PC-3 (cell line): ENCODE measurements around the gene PTPN14. TPM values are rescaled to one million over a fixed set of nuclear protein-coding genes. Genes with fewer than 3 reads are reported as not detected.

ENCODE experiments used
- ATAC-seq: fragments of 200-7000 bp; cut with Tn5 transposase; 2 replicates; pipeline ENCODE4 v1.9.1; 2020; ENCODE audit warnings: mild to moderate bottlenecking, moderate library complexity
- BruUV-seq: library from RNA; stranded (reverse); fragments of 400-500 nt; replicated peaks from 2 replicates; lab custom pipeline; 2021; lab: Mats Ljungman, UMichigan
- CTCF ChIA-PET: fragments of 300-600 bp; sonication (Branson Sonifier 250); formaldehyde crosslinking; loops from one replicate; lab custom pipeline; 2022; ENCODE audit warnings: antibody characterized with exemption; lab: Charles Lee
- POLR2A ChIA-PET: fragments of 300-600 bp; sonication (Branson Sonifier 250); formaldehyde crosslinking; loops from one replicate; lab custom pipeline; 2022; ENCODE audit warnings: antibody characterized with exemption; ENCODE audit not compliant: unreplicated experiment; lab: Charles Lee
- DNase-seq: peaks from one replicate; pipeline ENCODE4 v3.0.0-alpha.2; 2015
- H2AFZ ChIP-seq: fragments of 300-600 bp; sonication (generic); 2 replicates; pipeline ENCODE4 v1.6.0; 2016; ENCODE audit warnings: antibody characterized with exemption, low read length
- H3F3A ChIP-seq: fragments of 300-600 bp; sonication (generic); one replicate; pipeline ENCODE4 v1.6.0; 2017; ENCODE audit warnings: antibody characterized with exemption, low read length, control low read depth, mild to moderate bottlenecking; ENCODE audit not compliant: unreplicated experiment
- H3K27ac ChIP-seq: fragments of 300-600 bp; sonication (generic); 2 replicates; pipeline ENCODE4 v1.5.1; 2016; ENCODE audit warnings: mild to moderate bottlenecking, low read length
- H3K27me3 ChIP-seq: fragments of 300-600 bp; sonication (generic); 2 replicates; pipeline ENCODE4 v1.6.1; 2016; ENCODE audit warnings: low read length, mixed read lengths
- H3K36me3 ChIP-seq: fragments of 300-600 bp; sonication (generic); 2 replicates; pipeline ENCODE4 v1.6.1; 2016; ENCODE audit warnings: low read depth, mixed run types, low read length, mixed read lengths
- H3K4me1 ChIP-seq: fragments of 300-600 bp; sonication (generic); 2 replicates; pipeline ENCODE4 v1.5.1; 2016; ENCODE audit warnings: low read length; ENCODE audit not compliant: insufficient read depth
- H3K4me2 ChIP-seq: fragments of 300-600 bp; sonication (generic); 2 replicates; pipeline ENCODE4 v1.6.0; 2016; ENCODE audit warnings: low read length
- H3K4me3 ChIP-seq: fragments of 300-600 bp; sonication (generic); 2 replicates; pipeline ENCODE4 v1.5.1; 2016; ENCODE audit warnings: mild to moderate bottlenecking, low read length, mixed read lengths
- H3K79me2 ChIP-seq: fragments of 300-600 bp; sonication (generic); 2 replicates; pipeline ENCODE4 v1.6.1; 2017; ENCODE audit warnings: low read length, mixed read lengths
- H3K9ac ChIP-seq: fragments of 300-600 bp; sonication (generic); 2 replicates; pipeline ENCODE4 v1.6.0; 2016; ENCODE audit warnings: mild to moderate bottlenecking, low read length
- H3K9me2 ChIP-seq: fragments of 300-600 bp; sonication (generic); replicated peaks from 2 replicates; pipeline ENCODE4 v1.6.1; 2016; ENCODE audit warnings: mixed run types, low read length, mixed read lengths
- H3K9me3 ChIP-seq: fragments of 300-600 bp; sonication (generic); 2 replicates; pipeline ENCODE4 v1.6.1; 2016; ENCODE audit warnings: low read length, mixed read lengths
- H4K20me1 ChIP-seq: fragments of 300-600 bp; sonication (generic); 2 replicates; pipeline ENCODE4 v1.6.1; 2016; ENCODE audit warnings: low read length, mixed read lengths
- EZH2 ChIP-seq: fragments of 300-600 bp; sonication (generic); IDR thresholded peaks from one replicate; pipeline ENCODE4 v1.6.1; 2017; ENCODE audit warnings: antibody characterized with exemption, mild to moderate bottlenecking, low read length; ENCODE audit not compliant: unreplicated experiment
- EZH2phosphoT487 ChIP-seq: fragments of 300-600 bp; sonication (generic); IDR thresholded peaks from 2 replicates; pipeline ENCODE4 v1.6.1; 2018; ENCODE audit warnings: mild to moderate bottlenecking, antibody characterized with exemption, low read length, borderline replicate concordance
- intact Hi-C: fragments of 100-400 bp; cut with micrococcal nuclease; formaldehyde crosslinking; loops from 2 replicates; pipeline ENCODE4 v1.9.0; 2023
- total RNA-seq: library from RNA; depleted of rRNA; stranded (reverse); fragments of >200 nt; gene quantifications from 2 replicates; pipeline ENCODE4 v1.2.3, GENCODE V29; 2014
- TF ChIP-seq, protein P1 (sequence below): fragments of 300-600 bp; sonication (generic); conservative IDR thresholded peaks from 2 replicates; pipeline ENCODE4 v1.5.1; 2017; ENCODE audit warnings: antibody characterized with exemption, low read depth, mild to moderate bottlenecking, low read length

Gene PTPN14
- total RNA-seq, 1 experiment from 2014 or later = 12.6 TPM

DNA sequence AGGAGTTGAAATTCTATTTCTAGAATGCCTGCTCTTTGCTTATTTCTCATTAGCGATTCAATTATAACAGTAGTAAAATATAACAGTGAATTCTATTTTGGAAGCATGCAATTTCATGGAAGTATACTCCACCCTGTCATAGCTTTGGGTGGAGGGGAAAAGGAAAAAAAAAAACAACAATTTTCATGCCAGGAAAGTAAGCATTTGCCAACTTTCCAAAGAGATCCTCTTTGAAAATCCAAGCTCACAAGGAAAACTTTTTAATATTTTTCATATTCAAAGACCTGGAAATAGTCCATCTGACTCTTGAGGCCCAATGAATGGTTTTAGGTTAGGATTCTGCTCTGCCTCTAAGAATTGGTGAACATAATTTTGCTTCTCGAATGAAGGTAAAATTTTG is 134.5 kb downstream of the PTPN14 start:
- Histone ChIP-seq H2AFZ (no peak overlapping the region), H3F3A (no peaks in the 10 kb centered on the region), H3K9ac (no peak overlapping the region), H3K4me1 (peaks cover 4% of the 10 kb centered on the region), H3K79me2 (peaks cover 29% of the 10 kb centered on the region), H3K27me3 (no peaks in the 10 kb centered on the region), H3K27ac (no peak overlapping the region), H3K4me2 (no peak overlapping the region), H3K9me3 (no peaks in the 10 kb centered on the region), H3K4me3 (no peak overlapping the region), H4K20me1 (no peaks in the 10 kb centered on the region), H3K9me2 (no peaks in the 10 kb centered on the region), H3K36me3 (no peaks in the 10 kb centered on the region)
- POLR2A ChIA-PET = no interaction called here
- no TSS peak for BruUV-seq
- DNase-seq = no peak
- ATAC-seq = no peak
- CTCF ChIA-PET = no interaction called here
- TF ChIP-seq, protein P1, sequence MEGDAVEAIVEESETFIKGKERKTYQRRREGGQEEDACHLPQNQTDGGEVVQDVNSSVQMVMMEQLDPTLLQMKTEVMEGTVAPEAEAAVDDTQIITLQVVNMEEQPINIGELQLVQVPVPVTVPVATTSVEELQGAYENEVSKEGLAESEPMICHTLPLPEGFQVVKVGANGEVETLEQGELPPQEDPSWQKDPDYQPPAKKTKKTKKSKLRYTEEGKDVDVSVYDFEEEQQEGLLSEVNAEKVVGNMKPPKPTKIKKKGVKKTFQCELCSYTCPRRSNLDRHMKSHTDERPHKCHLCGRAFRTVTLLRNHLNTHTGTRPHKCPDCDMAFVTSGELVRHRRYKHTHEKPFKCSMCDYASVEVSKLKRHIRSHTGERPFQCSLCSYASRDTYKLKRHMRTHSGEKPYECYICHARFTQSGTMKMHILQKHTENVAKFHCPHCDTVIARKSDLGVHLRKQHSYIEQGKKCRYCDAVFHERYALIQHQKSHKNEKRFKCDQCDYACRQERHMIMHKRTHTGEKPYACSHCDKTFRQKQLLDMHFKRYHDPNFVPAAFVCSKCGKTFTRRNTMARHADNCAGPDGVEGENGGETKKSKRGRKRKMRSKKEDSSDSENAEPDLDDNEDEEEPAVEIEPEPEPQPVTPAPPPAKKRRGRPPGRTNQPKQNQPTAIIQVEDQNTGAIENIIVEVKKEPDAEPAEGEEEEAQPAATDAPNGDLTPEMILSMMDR = no peak
- no peak for TF ChIP-seq EZH2phosphoT487
- no peak for TF ChIP-seq EZH2
- intact Hi-C loops = no loop called here

DNA sequence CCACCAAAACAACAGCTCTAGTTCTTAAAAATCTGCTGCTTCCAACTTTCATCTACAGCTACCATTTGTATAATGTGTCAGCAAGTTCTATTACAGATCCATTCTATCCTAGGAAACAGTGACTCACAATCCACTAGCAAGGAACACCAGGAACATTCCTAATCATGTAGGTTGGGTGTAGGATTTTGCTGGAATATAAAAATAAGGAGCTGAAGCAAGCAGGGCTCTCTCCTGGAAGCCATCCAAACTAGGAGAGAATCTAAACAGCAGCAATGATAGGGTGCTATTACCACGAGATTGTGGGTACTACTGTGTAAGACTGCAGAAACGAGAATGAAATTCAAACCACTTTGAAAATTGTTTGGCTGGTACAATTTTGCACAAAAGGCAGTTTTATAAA is 135.0 kb downstream of the PTPN14 start:
- H3K4me1 ChIP-seq = 0 out of 2 replicates have a peak, but pooled peaks cover under 1% of the 10 kb centered on the region

DNA sequence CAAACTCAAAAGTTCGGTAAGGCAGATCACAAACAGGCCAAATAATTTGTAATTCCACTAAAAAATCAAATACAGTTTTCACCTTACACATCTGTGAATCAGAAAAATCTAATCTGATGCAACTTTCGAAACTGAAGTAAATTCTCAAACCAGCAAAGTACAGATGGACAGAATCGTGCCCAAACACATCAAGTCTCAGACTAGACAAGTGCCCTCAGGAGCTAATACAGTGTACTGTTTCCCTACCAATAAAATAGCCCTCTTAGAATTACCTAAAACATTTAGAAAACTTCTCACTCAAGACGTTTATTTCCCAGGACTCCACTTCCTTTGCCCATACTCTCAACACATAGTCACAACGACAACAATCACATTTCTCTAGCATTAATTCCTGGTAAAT is 136.3 kb downstream of the PTPN14 start:
- no peaks in the 10 kb centered on the region for H3K9me2 ChIP-seq
- ChIA-PET CTCF (no interaction called here), POLR2A (no interaction called here)
- DNase-seq (no peak), ATAC-seq (no peak)
- no peak overlapping the region for H3K4me2 ChIP-seq
- BruUV-seq = no TSS peak
- no peak for TF ChIP-seq EZH2phosphoT487
- TF ChIP-seq, protein P1 = no peak
- no peak for TF ChIP-seq EZH2
- no peaks in the 10 kb centered on the region for H3F3A ChIP-seq
- H3K4me1 ChIP-seq = no peaks in the 10 kb centered on the region
- intact Hi-C loops = no loop called here
- no peaks in the 10 kb centered on the region for H3K27me3 ChIP-seq
- peaks cover 11% of the 10 kb centered on the region for H3K79me2 ChIP-seq
- H3K4me3 ChIP-seq = no peak overlapping the region
- H3K9me3 ChIP-seq = no peaks in the 10 kb centered on the region
- H3K9ac ChIP-seq = no peak overlapping the region
- H3K36me3 ChIP-seq = peaks cover 12% of the 10 kb centered on the region
- H2AFZ ChIP-seq = no peak overlapping the region
- H4K20me1 ChIP-seq = no peaks in the 10 kb centered on the region
- H3K27ac ChIP-seq = no peak overlapping the region

More for the DNA sequence above, 135.0 kb downstream of the PTPN14 start:
- Histone ChIP-seq H3K79me2 (peaks cover 24% of the 10 kb centered on the region), H3K9me3 (no peaks in the 10 kb centered on the region), H3K27ac (no peak overlapping the region), H3K36me3 (0 out of 2 replicates have a peak, but pooled peaks cover under 1% of the 10 kb centered on the region), H3F3A (no peaks in the 10 kb centered on the region), H3K4me3 (no peak overlapping the region), H2AFZ (no peak overlapping the region), H3K9ac (no peak overlapping the region), H3K27me3 (no peaks in the 10 kb centered on the region), H3K4me2 (no peak overlapping the region), H3K9me2 (no peaks in the 10 kb centered on the region), H4K20me1 (no peaks in the 10 kb centered on the region)
- ChIA-PET CTCF (no interaction called here), POLR2A (no interaction called here)
- TF ChIP-seq EZH2phosphoT487 (no peak), EZH2 (no peak)
- TF ChIP-seq, protein P1 = no peak
- intact Hi-C loops = no loop called here
- DNase-seq (peak; percentile 11), ATAC-seq (no peak)
- BruUV-seq = no TSS peak
